Mesendoderm (in vitro differentiated cells): ENCODE results near the gene ARID5B.

Source experiments
- DNase-seq: peaks from one replicate; pipeline ENCODE4 v3.0.0; 2013
- H2AK5ac ChIP-seq: 2 replicates; pipeline ENCODE4 v1.6.1; 2013; ENCODE audit warnings: low read length, inconsistent platforms
- H2BK120ac ChIP-seq: 2 replicates; pipeline ENCODE4 v1.6.1; 2013; ENCODE audit warnings: low read depth, mild to moderate bottlenecking, low read length, moderate library complexity, mixed read lengths
- H2BK15ac ChIP-seq: replicated peaks from 2 replicates; pipeline ENCODE4 v1.6.1; 2013; ENCODE audit warnings: low read depth, mild to moderate bottlenecking, moderate library complexity
- H2BK5ac ChIP-seq: 2 replicates; pipeline ENCODE4 v1.6.1; 2013; ENCODE audit warnings: low read length, inconsistent platforms
- H3K18ac ChIP-seq: 2 replicates; pipeline ENCODE4 v1.6.1; 2013; ENCODE audit warnings: mild to moderate bottlenecking, low read length, mixed read lengths
- H3K23ac ChIP-seq: one replicate; pipeline ENCODE4 v1.6.1; 2013; ENCODE audit warnings: low read length
- H3K27ac ChIP-seq: 2 replicates; pipeline ENCODE4 v1.5.1; 2013; ENCODE audit warnings: low read depth, mild to moderate bottlenecking, inconsistent platforms, low read length, moderate library complexity
- H3K27me3 ChIP-seq: 2 replicates; pipeline ENCODE4 v1.6.1; 2013; ENCODE audit warnings: low read length, control low read depth, mild to moderate bottlenecking, inconsistent platforms; ENCODE audit not compliant: insufficient read depth, poor library complexity
- H3K36me3 ChIP-seq: 2 replicates; pipeline ENCODE4 v1.6.1; 2013; ENCODE audit warnings: low read length, inconsistent platforms; ENCODE audit not compliant: control insufficient read depth, insufficient read depth
- H3K4ac ChIP-seq: one replicate; pipeline ENCODE4 v1.6.1; 2013; ENCODE audit warnings: low read depth, mild to moderate bottlenecking, low read length, moderate library complexity
- H3K4me1 ChIP-seq: 2 replicates; pipeline ENCODE4 v1.6.1; 2013; ENCODE audit warnings: low read depth, low read length, inconsistent platforms; ENCODE audit not compliant: control insufficient read depth
- H3K4me2 ChIP-seq: 2 replicates; pipeline ENCODE4 v1.6.1; 2013; ENCODE audit warnings: low read length
- H3K4me3 ChIP-seq: 2 replicates; pipeline ENCODE4 v1.5.1; 2013; ENCODE audit warnings: mild to moderate bottlenecking, low read length
- H3K56ac ChIP-seq: one replicate; pipeline ENCODE4 v1.6.1; 2013; ENCODE audit warnings: low read length
- H3K79me1 ChIP-seq: 2 replicates; pipeline ENCODE4 v1.6.1; 2013; ENCODE audit warnings: low read length, inconsistent platforms
- H3K79me2 ChIP-seq: 2 replicates; pipeline ENCODE4 v1.6.1; 2013; ENCODE audit warnings: mild to moderate bottlenecking, low read length; ENCODE audit not compliant: control insufficient read depth, insufficient read depth
- H3K9ac ChIP-seq: 2 replicates; pipeline ENCODE4 v1.6.1; 2013; ENCODE audit warnings: low read length, inconsistent platforms
- H4K5ac ChIP-seq: one replicate; pipeline ENCODE4 v1.6.1; 2013; ENCODE audit warnings: low read length
- H4K8ac ChIP-seq: one replicate; pipeline ENCODE4 v1.6.1; 2013; ENCODE audit warnings: low read depth, mild to moderate bottlenecking, control low read depth, low read length, moderate library complexity
- WGBS: extraction: QIAGEN DNeasy Blood & Tissue Kit; methylation state at CpG from one replicate; pipeline ENCODE4 v1.1.7; 2013; ENCODE audit warnings: low lambda C conversion rate, missing lambda C conversion rate; ENCODE audit not compliant: insufficient coverage; ENCODE audit errors: extremely low coverage; 5-methylcytosine and 5-hydroxymethylcytosine counted together

Gene ARID5B

GRCh38 chr10:62040881-62041280 is 139.4 kb downstream of the ARID5B start:
- H3K4me3 ChIP-seq = no peak overlapping the region
- H3K23ac ChIP-seq = no peak overlapping the region
- WGBS = no CpG with 5 or more reads among the region's 4 CpGs
- no peak overlapping the region for H2BK5ac ChIP-seq
- H3K4ac ChIP-seq = no peak overlapping the region
- H3K27me3 ChIP-seq = no peaks in the 10 kb centered on the region
- no peak for DNase-seq
- H2AK5ac ChIP-seq = no peak overlapping the region
- H3K79me1 ChIP-seq = no peaks in the 10 kb centered on the region
- no peak overlapping the region for H3K4me2 ChIP-seq
- H2BK15ac ChIP-seq = no peak overlapping the region
- H3K27ac ChIP-seq = no peak overlapping the region
- no peak overlapping the region for H3K18ac ChIP-seq
- no peaks in the 10 kb centered on the region for H3K36me3 ChIP-seq
- H4K8ac ChIP-seq = no peak overlapping the region
- peaks cover 6% of the 10 kb centered on the region for H3K4me1 ChIP-seq
- H4K5ac ChIP-seq = no peak overlapping the region
- no peaks in the 10 kb centered on the region for H3K79me2 ChIP-seq
- peak overlapping the region; percentile 22 for H3K56ac ChIP-seq
- H3K9ac ChIP-seq = no peak overlapping the region
- H2BK120ac ChIP-seq = no peak overlapping the region

- no peak overlapping the region for H3K56ac ChIP-seq
- no peak overlapping the region for H4K8ac ChIP-seq
- H3K36me3 ChIP-seq = no peaks in the 10 kb centered on the region
- peak; percentile 67 for DNase-seq
- no peak overlapping the region for H2AK5ac ChIP-seq
- H3K4me2 ChIP-seq = no peak overlapping the region
- H3K4me3 ChIP-seq = no peak overlapping the region
- no peak overlapping the region for H3K23ac ChIP-seq
- no peak overlapping the region for H2BK5ac ChIP-seq
- no CpG with 5 or more reads among the region's 4 CpGs for WGBS
- no peak overlapping the region for H4K5ac ChIP-seq
- peaks cover 13% of the 10 kb centered on the region for H3K4me1 ChIP-seq
- no peak overlapping the region for H3K27ac ChIP-seq
- H2BK120ac ChIP-seq = no peak overlapping the region
- peak overlapping the region; percentile 55 for H3K4ac ChIP-seq
- no peaks in the 10 kb centered on the region for H3K79me1 ChIP-seq
- H3K79me2 ChIP-seq = no peaks in the 10 kb centered on the region
- no peaks in the 10 kb centered on the region for H3K27me3 ChIP-seq
- H3K9ac ChIP-seq = no peak overlapping the region
- peak overlapping the region; percentile 60 for H3K18ac ChIP-seq
- H2BK15ac ChIP-seq = peak overlapping the region; percentile 87
These were observed 142.0 kb downstream of the ARID5B start for GRCh38 chr10:62043421-62044021.

- H4K8ac ChIP-seq = no peak overlapping the region
- H3K27ac ChIP-seq = no peak overlapping the region
- H2AK5ac ChIP-seq = no peak overlapping the region
- H3K4ac ChIP-seq = no peak overlapping the region
- H3K79me1 ChIP-seq = no peaks in the 10 kb centered on the region
- H4K5ac ChIP-seq = no peak overlapping the region
- H3K79me2 ChIP-seq = no peaks in the 10 kb centered on the region
- H3K4me3 ChIP-seq = no peak overlapping the region
- no peaks in the 10 kb centered on the region for H3K27me3 ChIP-seq
- H3K9ac ChIP-seq = no peak overlapping the region
- H3K4me2 ChIP-seq = no peak overlapping the region
- no peak overlapping the region for H2BK15ac ChIP-seq
- H3K18ac ChIP-seq = no peak overlapping the region
- no peaks in the 10 kb centered on the region for H3K36me3 ChIP-seq
- peaks cover 17% of the 10 kb centered on the region for H3K4me1 ChIP-seq
- no peak overlapping the region for H2BK5ac ChIP-seq
- no CpG with 5 or more reads among the region's 5 CpGs for WGBS
- no peak for DNase-seq
- H3K56ac ChIP-seq = no peak overlapping the region
- no peak overlapping the region for H3K23ac ChIP-seq
- no peak overlapping the region for H2BK120ac ChIP-seq
These were observed 143.1 kb downstream of the ARID5B start for GRCh38 chr10:62044566-62044965.

GRCh38 chr10:62045765-62046521 is 144.4 kb downstream of the ARID5B start:
- Histone ChIP-seq H3K23ac (no peak overlapping the region), H3K18ac (peak overlapping the region; percentile 30), H3K27me3 (no peaks in the 10 kb centered on the region), H2BK5ac (no peak overlapping the region), H4K8ac (no peak overlapping the region), H3K36me3 (no peaks in the 10 kb centered on the region), H3K56ac (no peak overlapping the region), H3K9ac (no peak overlapping the region), H2BK120ac (no peak overlapping the region), H4K5ac (no peak overlapping the region), H3K4me3 (no peak overlapping the region), H3K4me2 (no peak overlapping the region), H3K4me1 (peaks cover 18% of the 10 kb centered on the region), H2AK5ac (no peak overlapping the region), H2BK15ac (peak overlapping the region; percentile 41), H3K4ac (no peak overlapping the region), H3K79me1 (no peaks in the 10 kb centered on the region), H3K79me2 (no peaks in the 10 kb centered on the region), H3K27ac (peak overlapping the region; percentile 63)
- no CpG with 5 or more reads among the region's 12 CpGs for whole genome bisulfite sequencing
- DNase-seq = peak; percentile 53

GRCh38 chr10:62046522-62047227 is 145.2 kb downstream of the ARID5B start:
- peak; percentile 81 for DNase-seq

More at GRCh38 chr10:62046522-62047227, 145.2 kb downstream of the ARID5B start:
- Histone ChIP-seq H3K79me2 (no peaks in the 10 kb centered on the region), H3K79me1 (no peaks in the 10 kb centered on the region), H3K36me3 (no peaks in the 10 kb centered on the region), H2BK5ac (no peak overlapping the region), H3K4me2 (no peak overlapping the region), H3K56ac (peak overlapping the region; percentile 30), H3K18ac (no peak overlapping the region), H3K4me3 (no peak overlapping the region), H3K23ac (no peak overlapping the region), H3K4ac (no peak overlapping the region), H3K27ac (peak overlapping the region; percentile 77), H4K8ac (no peak overlapping the region), H3K27me3 (no peaks in the 10 kb centered on the region), H4K5ac (no peak overlapping the region), H3K4me1 (peaks cover 20% of the 10 kb centered on the region), H3K9ac (no peak overlapping the region), H2BK15ac (no peak overlapping the region), H2AK5ac (no peak overlapping the region), H2BK120ac (peak overlapping the region; percentile 11)
- no CpG with 5 or more reads among the region's 4 CpGs for WGBS
